IMR-90 (cell line): ENCODE results near the gene C20orf173. TPM values are rescaled to one million over a fixed set of nuclear protein-coding genes. Genes with fewer than 3 reads are reported as not detected.

Experiments
- ATAC-seq: fragments of 200-7000 bp; cut with Tn5 transposase; 2 replicates; pipeline ENCODE4 v1.9.1; 2020; ENCODE audit warnings: low read depth, mild to moderate bottlenecking, moderate library complexity
- BruUV-seq: library from RNA; stranded (reverse); fragments of 400-500 nt; replicated peaks from 2 replicates; lab custom pipeline; 2021; lab: Mats Ljungman, UMichigan
- CTCF ChIA-PET: fragments of 300-600 bp; formaldehyde crosslinking; extraction: SDS; loops from one replicate; lab custom pipeline; 2021; ENCODE audit warnings: antibody characterized with exemption; lab: Yijun Ruan, JAX
- POLR2A ChIA-PET: fragments of 300-600 bp; sonication (Branson Sonifier 250); formaldehyde crosslinking; loops from one replicate; lab custom pipeline; 2022; ENCODE audit warnings: antibody characterized with exemption; ENCODE audit not compliant: unreplicated experiment; lab: Charles Lee
- DNase-seq: peaks from one replicate; pipeline ENCODE4 v3.0.0; 2013
- H2AFZ ChIP-seq: replicated peaks from 2 replicates; pipeline ENCODE3; 2013; ENCODE audit warnings: low read length, mild to moderate bottlenecking; ENCODE audit not compliant: poor library complexity
- H2AK5ac ChIP-seq: 2 replicates; pipeline ENCODE4 v1.6.1; 2013; ENCODE audit warnings: low read depth, low read length, inconsistent platforms
- H2AK9ac ChIP-seq: replicated peaks from 2 replicates; pipeline ENCODE3; 2013; ENCODE audit warnings: mild to moderate bottlenecking, low read depth, low read length, moderate library complexity; ENCODE audit not compliant: poor library complexity
- H2BK120ac ChIP-seq: 2 replicates; pipeline ENCODE4 v1.6.1; 2013; ENCODE audit warnings: low read depth, low read length, inconsistent platforms
- H2BK15ac ChIP-seq: 3 replicates; pipeline ENCODE4 v1.6.1; 2013; ENCODE audit warnings: low read depth, low read length, inconsistent platforms
- H2BK20ac ChIP-seq: 2 replicates; pipeline ENCODE4 v1.6.1; 2013; ENCODE audit warnings: low read depth, mild to moderate bottlenecking, inconsistent platforms, low read length, moderate library complexity
- H2BK5ac ChIP-seq: 2 replicates; pipeline ENCODE4 v1.6.1; 2013; ENCODE audit warnings: mild to moderate bottlenecking, low read depth, low read length, inconsistent platforms; ENCODE audit not compliant: poor library complexity, severe bottlenecking
- H3K14ac ChIP-seq: replicated peaks from 2 replicates; pipeline ENCODE4 v1.6.1; 2013; ENCODE audit warnings: low read depth, low read length, inconsistent platforms
- H3K18ac ChIP-seq: 2 replicates; pipeline ENCODE4 v1.6.1; 2013; ENCODE audit warnings: low read depth, low read length, control low read depth
- H3K23ac ChIP-seq: 2 replicates; pipeline ENCODE4 v1.6.1; 2013; ENCODE audit warnings: low read depth, low read length, inconsistent platforms
- H3K27ac ChIP-seq: 2 replicates; pipeline ENCODE4 v1.5.1; 2013; ENCODE audit warnings: mild to moderate bottlenecking, control low read depth, low read length; ENCODE audit not compliant: insufficient read depth
- H3K27me3 ChIP-seq: 2 replicates; pipeline ENCODE4 v1.6.1; 2013; ENCODE audit warnings: low read length; ENCODE audit not compliant: control insufficient read depth, insufficient read depth
- H3K36me3 ChIP-seq: 2 replicates; pipeline ENCODE4 v1.6.1; 2013; ENCODE audit warnings: low read length, mixed read lengths; ENCODE audit not compliant: control insufficient read depth, insufficient read depth
- H3K4ac ChIP-seq: 2 replicates; pipeline ENCODE4 v1.6.1; 2013; ENCODE audit warnings: low read depth, low read length, inconsistent platforms
- H3K4me1 ChIP-seq: 2 replicates; pipeline ENCODE4 v1.6.1; 2013; ENCODE audit warnings: low read length, mixed read lengths; ENCODE audit not compliant: control insufficient read depth, insufficient read depth
- H3K4me2 ChIP-seq: 2 replicates; pipeline ENCODE4 v1.6.1; 2013; ENCODE audit warnings: low read depth, mild to moderate bottlenecking, control low read depth, low read length, moderate library complexity
- H3K4me3 ChIP-seq: 2 replicates; pipeline ENCODE4 v1.5.1; 2013; ENCODE audit warnings: low read depth, mild to moderate bottlenecking, control low read depth, low read length, moderate library complexity; ENCODE audit not compliant: insufficient read depth
- H3K56ac ChIP-seq: 2 replicates; pipeline ENCODE4 v1.6.1; 2013; ENCODE audit warnings: low read length, inconsistent platforms; ENCODE audit not compliant: insufficient read depth; ENCODE audit errors: extremely low read depth
- H3K79me1 ChIP-seq, 2 experiments: 2 replicates each; pipeline ENCODE4 v1.6.1; 2013; ENCODE audit warnings: low read length in 2 of 2, inconsistent platforms in 1 of 2, low read depth in 1 of 2
- H3K9ac ChIP-seq: 2 replicates; pipeline ENCODE4 v1.6.1; 2013; ENCODE audit warnings: low read depth, low read length, control low read depth
- H3K9me1 ChIP-seq: 2 replicates; pipeline ENCODE4 v1.6.1; 2013; ENCODE audit warnings: low read length, inconsistent platforms; ENCODE audit not compliant: insufficient read depth
- H3K9me3 ChIP-seq: 2 replicates; pipeline ENCODE4 v1.6.1; 2013; ENCODE audit warnings: low read length; ENCODE audit not compliant: control insufficient read depth, insufficient read depth
- H4K20me1 ChIP-seq: 2 replicates; pipeline ENCODE4 v1.6.1; 2013; ENCODE audit warnings: low read length, inconsistent platforms; ENCODE audit not compliant: insufficient read depth
- H4K5ac ChIP-seq: 2 replicates; pipeline ENCODE4 v1.6.1; 2013; ENCODE audit warnings: mild to moderate bottlenecking, low read depth, low read length, control low read depth
- H4K8ac ChIP-seq, 2 experiments: 2 replicates each; pipeline ENCODE4 v1.6.1; 2013; ENCODE audit warnings: low read depth in 2 of 2, low read length in 2 of 2, control low read depth in 1 of 2, inconsistent platforms in 1 of 2
- H4K91ac ChIP-seq: 2 replicates; pipeline ENCODE4 v1.6.1; 2013; ENCODE audit warnings: low read depth, low read length, inconsistent platforms; ENCODE audit not compliant: insufficient read depth
- CEBPB ChIP-seq: IDR thresholded peaks from 2 replicates; pipeline ENCODE4 v1.6.1; 2012; ENCODE audit warnings: low read depth, low read length, improper control_type of control experiment
- CHD1 ChIP-seq: IDR thresholded peaks from 2 replicates; pipeline ENCODE4 v1.6.1; 2012; ENCODE audit warnings: low read depth, low read length, improper control_type of control experiment
- FOS ChIP-seq: fragments of 150-350 bp; IDR thresholded peaks from 2 replicates; pipeline ENCODE4 v1.6.1; 2016; ENCODE audit warnings: low read depth, low read length
- MAFK ChIP-seq: IDR thresholded peaks from 2 replicates; pipeline ENCODE4 v1.6.1; 2012; ENCODE audit warnings: low read depth, low read length, improper control_type of control experiment
- MAZ ChIP-seq: IDR thresholded peaks from 2 replicates; pipeline ENCODE4 v1.6.1; 2012; ENCODE audit warnings: low read depth, mild to moderate bottlenecking, low read length, improper control_type of control experiment, moderate library complexity, borderline replicate concordance
- MXI1 ChIP-seq: IDR thresholded peaks from 2 replicates; pipeline ENCODE4 v1.6.1; 2012; ENCODE audit warnings: low read depth, mild to moderate bottlenecking, low read length, moderate library complexity, borderline replicate concordance
- NFE2L2 ChIP-seq: fragments of 150-350 bp; IDR thresholded peaks from 2 replicates; pipeline ENCODE4 v1.6.1; 2016; ENCODE audit warnings: low read depth, mild to moderate bottlenecking, low read length
- POLR2A ChIP-seq: IDR thresholded peaks from 2 replicates; pipeline ENCODE4 v1.6.1; 2012; ENCODE audit warnings: mild to moderate bottlenecking, low read depth, low read length
- RCOR1 ChIP-seq: IDR thresholded peaks from 2 replicates; pipeline ENCODE4 v1.6.1; 2012; ENCODE audit warnings: mild to moderate bottlenecking, low read length, improper control_type of control experiment; ENCODE audit not compliant: insufficient replicate concordance
- RFX5 ChIP-seq: IDR thresholded peaks from 2 replicates; pipeline ENCODE4 v1.8.0; 2012; ENCODE audit warnings: low read depth, mild to moderate bottlenecking, low read length, moderate library complexity
- SMC3 ChIP-seq: fragments of 150-350 bp; IDR thresholded peaks from 2 replicates; pipeline ENCODE4 v1.6.1; 2016; ENCODE audit warnings: low read depth, mild to moderate bottlenecking, antibody characterized with exemption, low read length, moderate library complexity
- WGBS, 2 experiments: methylation state at CpG; one replicate each; pipeline versions ENCODE4 v1.1.5 to v1.1.7; 2013; ENCODE audit warnings: missing lambda C conversion rate in 2 of 2; ENCODE audit not compliant: insufficient read length in 1 of 2; ENCODE audit errors: extremely low coverage in 2 of 2; 5-methylcytosine and 5-hydroxymethylcytosine counted together
- dilution Hi-C: fragments of 300-500 bp; cut with HindIII; formaldehyde crosslinking; loops from one replicate; pipeline ENCODE4 v1.14.3; 2018; ENCODE audit warnings: low sequenced_read_pairs; ENCODE audit not compliant: unreplicated experiment
- in situ Hi-C: fragments of 300-500 bp; cut with MboI; formaldehyde crosslinking; loops from 3 replicates; pipeline ENCODE4 v1.14.3; 2019; ENCODE audit warnings: low sequenced_read_pairs, inconsistent platforms, mixed read lengths
- intact Hi-C: fragments of 100-400 bp; cut with micrococcal nuclease; formaldehyde crosslinking; loops from 2 replicates; pipeline ENCODE4 v1.10.0; 2022
- polyA plus RNA-seq, 3 experiments: library from polyadenylated mRNA; depleted of rRNA; stranded (reverse); fragments of >200 nt; gene quantifications; 2 replicates each; pipeline ENCODE4 v1.2.3, GENCODE V29; 2012; ENCODE audit warnings: low replicate concordance in 1 of 3
- total RNA-seq: library from RNA; depleted of rRNA; stranded (reverse); fragments of >200 nt; gene quantifications from 2 replicates; pipeline ENCODE4 v1.2.3, GENCODE V29; 2012
- TF ChIP-seq, protein P1 (sequence below): fragments of 150-350 bp; IDR thresholded peaks from 2 replicates; pipeline ENCODE4 v1.6.1; 2016; ENCODE audit warnings: low read depth, mild to moderate bottlenecking, low read length, moderate library complexity, borderline replicate concordance
- TF ChIP-seq, protein P2 (sequence below): fragments of 150-350 bp; IDR thresholded peaks from 2 replicates; pipeline ENCODE4 v1.6.1; 2017; ENCODE audit warnings: mild to moderate bottlenecking, antibody characterized with exemption, low read length, low read depth
- TF ChIP-seq, protein P3 (sequence below): conservative IDR thresholded peaks from 2 replicates; pipeline ENCODE4 v1.5.1; 2012; ENCODE audit warnings: mild to moderate bottlenecking, low read depth, low read length, improper control_type of control experiment

C20orf173 gene
- total and polyA plus RNA-seq, 2 of the 4 experiments (the other 2 are of a cell fraction): not detected

DNA sequence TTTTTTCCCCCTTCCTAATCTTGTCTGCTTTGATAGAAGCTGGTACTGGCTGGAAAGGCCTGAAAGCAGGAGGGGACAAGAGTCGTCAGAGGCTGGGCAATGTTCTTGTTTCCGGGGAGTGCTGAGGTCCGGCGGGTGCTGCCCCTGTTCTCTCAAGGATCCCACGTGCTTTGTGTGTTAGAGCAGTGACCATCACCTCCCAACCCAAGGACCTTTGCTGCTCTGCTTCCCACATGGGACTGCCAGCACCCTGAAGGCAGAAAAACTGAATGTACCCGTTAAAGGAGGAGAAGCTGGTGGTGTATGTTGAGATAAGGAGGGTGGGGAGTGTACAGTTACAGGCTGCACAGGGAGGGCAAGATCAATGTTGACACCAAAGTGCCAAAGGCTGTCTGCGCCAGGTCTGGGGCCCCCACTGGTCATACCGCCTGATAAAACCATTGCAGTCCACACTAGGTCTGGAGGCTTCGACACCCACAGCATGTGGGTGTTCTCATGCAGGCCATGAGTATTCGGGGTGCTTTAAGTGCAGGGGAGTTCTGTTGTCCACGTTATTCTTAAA, 15.0 kb downstream of the C20orf173 start:
- H4K91ac ChIP-seq: no peak overlapping the region
- no peaks in the 10 kb centered on the region for H3K27me3 ChIP-seq
- no peak overlapping the region for H2AFZ ChIP-seq
- WGBS, 2 experiments: 100% methylated on average over 1 of the region's 11 CpGs; no CpG with 5 or more reads in 1 of the 2 experiments
- no peak overlapping the region for H2BK20ac ChIP-seq
- H3K9me3 ChIP-seq: no peaks in the 10 kb centered on the region
- POLR2A ChIA-PET: no interaction called here
- peak overlapping the region; percentile 68 for H2AK9ac ChIP-seq
- H4K20me1 ChIP-seq: peaks cover 22% of the 10 kb centered on the region; the same call in 1 of the 2 replicates
- no peak overlapping the region for H3K56ac ChIP-seq
- ATAC-seq: no peak
- intact Hi-C loops (loop anchor here (5.0 to 10.0 kb wide), 2 partner anchors 100 to 148 kb away; partner anchors contain the start of genes CPNE1, RBM12 and SPAG4), dilution Hi-C loops (no loop called here), in situ Hi-C loops (loop anchor here (25.0 kb wide), 1 partner anchor 398 kb away; no protein-coding TSS in a partner anchor)
- H3K4ac ChIP-seq: no peak overlapping the region
- H3K27ac ChIP-seq: no peak overlapping the region
- H3K14ac ChIP-seq: no peak overlapping the region
- peaks cover 28% of the 10 kb centered on the region for H3K36me3 ChIP-seq
- TF ChIP-seq RCOR1 (no peak), MAZ (no peak), CHD1 (no peak), SMC3 (no peak), NFE2L2 (no peak), MAFK (no peak), CEBPB (no peak), FOS (no peak), RFX5 (no peak), MXI1 (no peak), POLR2A (no peak)
- TF ChIP-seq, protein P1, sequence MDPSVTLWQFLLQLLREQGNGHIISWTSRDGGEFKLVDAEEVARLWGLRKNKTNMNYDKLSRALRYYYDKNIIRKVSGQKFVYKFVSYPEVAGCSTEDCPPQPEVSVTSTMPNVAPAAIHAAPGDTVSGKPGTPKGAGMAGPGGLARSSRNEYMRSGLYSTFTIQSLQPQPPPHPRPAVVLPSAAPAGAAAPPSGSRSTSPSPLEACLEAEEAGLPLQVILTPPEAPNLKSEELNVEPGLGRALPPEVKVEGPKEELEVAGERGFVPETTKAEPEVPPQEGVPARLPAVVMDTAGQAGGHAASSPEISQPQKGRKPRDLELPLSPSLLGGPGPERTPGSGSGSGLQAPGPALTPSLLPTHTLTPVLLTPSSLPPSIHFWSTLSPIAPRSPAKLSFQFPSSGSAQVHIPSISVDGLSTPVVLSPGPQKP: no peak
- TF ChIP-seq, protein P2, sequence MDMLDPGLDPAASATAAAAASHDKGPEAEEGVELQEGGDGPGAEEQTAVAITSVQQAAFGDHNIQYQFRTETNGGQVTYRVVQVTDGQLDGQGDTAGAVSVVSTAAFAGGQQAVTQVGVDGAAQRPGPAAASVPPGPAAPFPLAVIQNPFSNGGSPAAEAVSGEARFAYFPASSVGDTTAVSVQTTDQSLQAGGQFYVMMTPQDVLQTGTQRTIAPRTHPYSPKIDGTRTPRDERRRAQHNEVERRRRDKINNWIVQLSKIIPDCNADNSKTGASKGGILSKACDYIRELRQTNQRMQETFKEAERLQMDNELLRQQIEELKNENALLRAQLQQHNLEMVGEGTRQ: no peak
- TF ChIP-seq, protein P3, sequence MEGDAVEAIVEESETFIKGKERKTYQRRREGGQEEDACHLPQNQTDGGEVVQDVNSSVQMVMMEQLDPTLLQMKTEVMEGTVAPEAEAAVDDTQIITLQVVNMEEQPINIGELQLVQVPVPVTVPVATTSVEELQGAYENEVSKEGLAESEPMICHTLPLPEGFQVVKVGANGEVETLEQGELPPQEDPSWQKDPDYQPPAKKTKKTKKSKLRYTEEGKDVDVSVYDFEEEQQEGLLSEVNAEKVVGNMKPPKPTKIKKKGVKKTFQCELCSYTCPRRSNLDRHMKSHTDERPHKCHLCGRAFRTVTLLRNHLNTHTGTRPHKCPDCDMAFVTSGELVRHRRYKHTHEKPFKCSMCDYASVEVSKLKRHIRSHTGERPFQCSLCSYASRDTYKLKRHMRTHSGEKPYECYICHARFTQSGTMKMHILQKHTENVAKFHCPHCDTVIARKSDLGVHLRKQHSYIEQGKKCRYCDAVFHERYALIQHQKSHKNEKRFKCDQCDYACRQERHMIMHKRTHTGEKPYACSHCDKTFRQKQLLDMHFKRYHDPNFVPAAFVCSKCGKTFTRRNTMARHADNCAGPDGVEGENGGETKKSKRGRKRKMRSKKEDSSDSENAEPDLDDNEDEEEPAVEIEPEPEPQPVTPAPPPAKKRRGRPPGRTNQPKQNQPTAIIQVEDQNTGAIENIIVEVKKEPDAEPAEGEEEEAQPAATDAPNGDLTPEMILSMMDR: no peak
- no peak overlapping the region for H2BK5ac ChIP-seq
- H3K9ac ChIP-seq: no peak overlapping the region
- H3K4me2 ChIP-seq: no peak overlapping the region
- BruUV-seq: no TSS peak
- no peak overlapping the region for H3K4me3 ChIP-seq
- H3K23ac ChIP-seq: no peak overlapping the region
- H2AK5ac ChIP-seq: no peak overlapping the region
- H3K4me1 ChIP-seq: peaks cover 11% of the 10 kb centered on the region
- no peak overlapping the region for H4K8ac ChIP-seq
- CTCF ChIA-PET: no interaction called here
- H3K9me1 ChIP-seq: peaks cover 15% of the 10 kb centered on the region
- H3K18ac ChIP-seq: no peak overlapping the region
- no peak for DNase-seq
- no peak overlapping the region for H2BK120ac ChIP-seq
- no peak overlapping the region for H4K5ac ChIP-seq
- H3K79me1 ChIP-seq: peaks cover 0 to 9% of the 10 kb centered on the region in 2 experiments; a peak in 1 of 4 replicates
- no peak overlapping the region for H2BK15ac ChIP-seq
